ENCODE data around the gene RFLNA. TPM values are rescaled to one million over a fixed set of nuclear protein-coding genes. Genes with fewer than 3 reads are reported as not detected.

The RFLNA gene
- total and polyA plus RNA-seq, 4 donors = 12.7 to 35.5 (median 18.4) TPM

- Histone ChIP-seq H3K9me3 (ENCODE audit: control insufficient read depth, insufficient read depth, low read length) (no peaks in the 10 kb centered on the region), H3K4me3 (ENCODE audit: low read depth, low read length) (no peak overlapping the region), H3K27me3 (ENCODE audit: control insufficient read depth, insufficient read depth, low read length) (no peaks in the 10 kb centered on the region), H3K4me1 (ENCODE audit: control insufficient read depth, insufficient read depth, low read length) (peaks cover 19% of the 10 kb centered on the region), H3K27ac (ENCODE audit: low read depth, low read length) (no peak overlapping the region), H3K36me3 (ENCODE audit: control insufficient read depth, insufficient read depth, low read length) (peaks cover 99% of the 10 kb centered on the region)
- DNase-seq (ENCODE audit: low read depth in 4 of 6, low spot score in 6 of 6) = no peak
- 95% methylated on average over 32 of the region's 32 CpGs for WGBS (ENCODE audit: insufficient coverage)
Observed at GRCh38 chr12:124348659-124349380, 53.9 kb downstream of the RFLNA start.

DNA sequence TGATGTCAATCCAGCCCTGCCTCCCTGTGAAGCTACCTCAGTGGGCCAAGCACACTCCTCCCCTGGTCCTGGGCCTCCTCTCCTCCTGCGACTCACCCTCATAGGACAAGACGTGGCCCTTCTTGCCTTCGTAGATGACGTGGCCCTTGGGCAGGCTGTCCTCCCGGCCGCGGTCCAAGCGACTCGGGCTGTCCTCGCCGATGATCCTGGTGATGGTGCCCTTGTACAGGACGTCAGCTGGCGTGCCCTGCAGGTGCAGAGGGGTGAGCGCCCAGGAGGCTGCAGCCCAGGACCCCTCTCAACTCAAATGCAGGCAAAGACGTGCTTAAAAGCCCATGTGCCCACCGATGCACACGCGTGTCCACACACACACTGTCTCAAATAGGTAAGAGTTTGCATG, 55.6 kb downstream of the RFLNA start:
- Histone ChIP-seq H3K27me3 (ENCODE audit: control insufficient read depth, insufficient read depth, low read length) (no peaks in the 10 kb centered on the region), H3K36me3 (ENCODE audit: control insufficient read depth, insufficient read depth, low read length) (peaks cover 99% of the 10 kb centered on the region), H3K9me3 (ENCODE audit: control insufficient read depth, insufficient read depth, low read length) (no peaks in the 10 kb centered on the region), H3K4me3 (ENCODE audit: low read depth, low read length) (no peak overlapping the region), H3K4me1 (ENCODE audit: control insufficient read depth, insufficient read depth, low read length) (peaks cover 19% of the 10 kb centered on the region), H3K27ac (ENCODE audit: low read depth, low read length) (no peak overlapping the region)
- no peak for DNase-seq (ENCODE audit: low read depth in 4 of 6, low spot score in 6 of 6)
- 98% methylated on average over 17 of the region's 18 CpGs for WGBS (ENCODE audit: insufficient coverage)

DNA sequence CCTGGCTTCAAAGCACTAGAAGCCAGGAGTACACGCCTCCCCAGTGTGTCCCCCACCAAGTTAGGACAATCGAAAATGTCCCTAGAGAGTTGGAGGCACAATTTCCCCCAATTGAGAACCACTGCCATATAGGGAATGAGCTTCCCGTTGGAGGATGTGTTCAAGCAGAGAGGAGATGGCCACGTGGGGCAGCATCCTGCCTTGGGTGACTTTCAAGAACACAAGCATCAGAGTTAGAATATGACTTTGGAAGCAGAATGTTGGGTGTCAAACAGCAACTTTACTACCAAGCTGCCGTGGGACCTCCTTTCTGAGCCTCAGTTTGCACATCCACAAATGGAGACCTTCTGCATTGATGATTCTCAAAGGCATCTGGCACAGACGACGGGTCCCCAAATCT, 56.5 kb downstream of the RFLNA start:
- Histone ChIP-seq H3K4me1 (ENCODE audit: control insufficient read depth, insufficient read depth, low read length) (peaks cover 19% of the 10 kb centered on the region), H3K27ac (ENCODE audit: low read depth, low read length) (no peak overlapping the region), H3K4me3 (ENCODE audit: low read depth, low read length) (no peak overlapping the region), H3K27me3 (ENCODE audit: control insufficient read depth, insufficient read depth, low read length) (no peaks in the 10 kb centered on the region), H3K9me3 (ENCODE audit: control insufficient read depth, insufficient read depth, low read length) (no peaks in the 10 kb centered on the region), H3K36me3 (ENCODE audit: control insufficient read depth, insufficient read depth, low read length) (peaks cover 99% of the 10 kb centered on the region)
- 93% methylated on average over 4 of the region's 7 CpGs for WGBS (ENCODE audit: insufficient coverage)
- no peak for DNase-seq (ENCODE audit: low read depth in 4 of 6, low spot score in 6 of 6)

- no peaks in the 10 kb centered on the region for H3K9me3 ChIP-seq (ENCODE audit: control insufficient read depth, insufficient read depth, low read length)
- H3K36me3 ChIP-seq (ENCODE audit: control insufficient read depth, insufficient read depth, low read length) = peaks cover 99% of the 10 kb centered on the region
- H3K4me3 ChIP-seq (ENCODE audit: low read depth, low read length) = no peak overlapping the region
- no peak overlapping the region for H3K27ac ChIP-seq (ENCODE audit: low read depth, low read length)
- DNase-seq (ENCODE audit: low read depth in 4 of 6, low spot score in 6 of 6) = no peak
- H3K27me3 ChIP-seq (ENCODE audit: control insufficient read depth, insufficient read depth, low read length) = no peaks in the 10 kb centered on the region
- H3K4me1 ChIP-seq (ENCODE audit: control insufficient read depth, insufficient read depth, low read length) = peaks cover 19% of the 10 kb centered on the region
Observed at GRCh38 chr12:124352257-124352656, 57.4 kb downstream of the RFLNA start.

GRCh38 chr12:124352839-124353238, 57.9 kb downstream of the RFLNA start:
- Histone ChIP-seq H3K36me3 (ENCODE audit: control insufficient read depth, insufficient read depth, low read length) (peaks cover 99% of the 10 kb centered on the region), H3K27ac (ENCODE audit: low read depth, low read length) (no peak overlapping the region), H3K4me3 (ENCODE audit: low read depth, low read length) (no peak overlapping the region), H3K4me1 (ENCODE audit: control insufficient read depth, insufficient read depth, low read length) (peaks cover 18% of the 10 kb centered on the region), H3K9me3 (ENCODE audit: control insufficient read depth, insufficient read depth, low read length) (no peaks in the 10 kb centered on the region), H3K27me3 (ENCODE audit: control insufficient read depth, insufficient read depth, low read length) (no peaks in the 10 kb centered on the region)
- no peak for DNase-seq (ENCODE audit: low read depth in 4 of 6, low spot score in 6 of 6)
- 55% methylated on average over 7 of the region's 9 CpGs for WGBS (ENCODE audit: insufficient coverage)

DNA sequence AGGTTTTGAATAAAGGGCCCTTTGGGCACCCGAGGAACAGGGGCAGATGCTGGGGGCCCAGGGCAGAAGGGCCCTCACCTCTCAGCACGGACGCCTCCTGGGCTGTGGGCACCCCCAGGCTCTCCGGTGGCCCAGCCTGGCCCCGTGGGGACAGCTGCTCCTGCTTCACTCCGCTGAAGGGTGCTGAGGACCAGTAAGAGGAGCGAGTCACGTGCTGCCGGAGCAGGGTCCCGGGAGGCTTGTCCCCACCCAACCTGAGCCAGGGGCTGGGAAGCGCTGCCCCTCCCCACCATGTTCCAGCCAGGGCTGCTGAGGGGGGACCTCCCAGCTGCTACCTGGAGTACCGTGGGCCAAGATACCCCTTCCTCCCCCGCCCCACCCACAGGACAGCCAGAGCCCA, 59.5 kb downstream of the RFLNA start:
- whole genome bisulfite sequencing (ENCODE audit: insufficient coverage) = 90% methylated on average over 9 of the region's 13 CpGs
- Histone ChIP-seq H3K27me3 (ENCODE audit: control insufficient read depth, insufficient read depth, low read length) (no peaks in the 10 kb centered on the region), H3K4me3 (ENCODE audit: low read depth, low read length) (no peak overlapping the region), H3K36me3 (ENCODE audit: control insufficient read depth, insufficient read depth, low read length) (peaks cover 99% of the 10 kb centered on the region), H3K27ac (ENCODE audit: low read depth, low read length) (no peak overlapping the region), H3K4me1 (ENCODE audit: control insufficient read depth, insufficient read depth, low read length) (peaks cover 20% of the 10 kb centered on the region), H3K9me3 (ENCODE audit: control insufficient read depth, insufficient read depth, low read length) (no peaks in the 10 kb centered on the region)
- no peak for DNase-seq (ENCODE audit: low read depth in 4 of 6, low spot score in 6 of 6)

DNA sequence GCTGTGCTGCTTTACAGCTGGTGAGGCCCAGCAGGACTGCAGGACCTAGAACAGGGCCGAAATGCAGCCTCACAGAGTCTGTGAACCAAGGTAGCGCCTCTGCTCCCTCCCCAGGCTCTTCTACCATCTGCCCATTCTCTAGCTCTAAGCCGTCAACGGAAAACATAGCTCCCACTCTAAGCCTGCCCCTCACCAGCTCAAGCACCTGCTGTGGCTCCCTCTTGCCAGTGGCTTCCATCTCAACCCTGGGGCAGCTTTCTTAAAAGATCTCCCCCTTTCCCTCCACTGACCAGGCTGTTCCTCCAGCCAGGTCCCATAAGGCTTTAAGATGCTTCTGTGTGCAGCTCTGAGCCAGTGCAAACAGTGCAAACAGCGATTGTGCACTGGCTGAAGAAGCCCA, 61.3 kb downstream of the RFLNA start:
- Histone ChIP-seq H3K4me1 (ENCODE audit: control insufficient read depth, insufficient read depth, low read length) (peaks cover 28% of the 10 kb centered on the region), H3K9me3 (ENCODE audit: control insufficient read depth, insufficient read depth, low read length) (no peaks in the 10 kb centered on the region), H3K4me3 (ENCODE audit: low read depth, low read length) (no peak overlapping the region), H3K27me3 (ENCODE audit: control insufficient read depth, insufficient read depth, low read length) (no peaks in the 10 kb centered on the region), H3K36me3 (ENCODE audit: control insufficient read depth, insufficient read depth, low read length) (peaks cover 99% of the 10 kb centered on the region), H3K27ac (ENCODE audit: low read depth, low read length) (no peak overlapping the region)
- DNase-seq (ENCODE audit: low read depth in 4 of 6, low spot score in 6 of 6) = no peak
- 96% methylated on average over 5 of the region's 5 CpGs for WGBS (ENCODE audit: insufficient coverage)

DNA sequence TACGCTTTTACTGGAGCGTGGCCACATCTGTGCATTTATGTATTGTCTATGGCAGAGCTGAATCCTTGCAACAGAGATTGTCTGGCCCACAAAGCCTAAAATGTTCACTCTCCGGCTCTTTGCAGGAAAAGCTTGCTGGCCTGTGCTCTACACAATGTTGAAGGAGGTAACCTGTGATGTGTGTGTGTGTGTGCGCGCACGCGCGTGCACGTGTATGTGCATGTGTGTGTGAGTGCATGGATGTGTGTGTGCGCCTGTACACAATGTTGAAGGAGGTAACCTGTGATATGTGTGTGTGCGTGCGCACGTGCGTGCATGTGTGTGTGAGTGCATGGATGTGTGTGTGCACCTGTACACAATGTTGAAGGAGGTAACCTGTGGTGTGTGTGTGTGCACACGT, 62.7 kb downstream of the RFLNA start:
- H3K27ac ChIP-seq (ENCODE audit: low read depth, low read length) = no peak overlapping the region
- H3K4me3 ChIP-seq (ENCODE audit: low read depth, low read length) = no peak overlapping the region
- H3K9me3 ChIP-seq (ENCODE audit: control insufficient read depth, insufficient read depth, low read length) = no peaks in the 10 kb centered on the region
- H3K27me3 ChIP-seq (ENCODE audit: control insufficient read depth, insufficient read depth, low read length) = no peaks in the 10 kb centered on the region
- DNase-seq (ENCODE audit: low read depth in 4 of 6, low spot score in 6 of 6) = no peak
- peaks cover 28% of the 10 kb centered on the region for H3K4me1 ChIP-seq (ENCODE audit: control insufficient read depth, insufficient read depth, low read length)
- WGBS (ENCODE audit: insufficient coverage) = 93% methylated on average over 15 of the region's 15 CpGs
- peaks cover 100% of the 10 kb centered on the region for H3K36me3 ChIP-seq (ENCODE audit: control insufficient read depth, insufficient read depth, low read length)

- H3K4me1 ChIP-seq (ENCODE audit: control insufficient read depth, insufficient read depth, low read length) = peaks cover 23% of the 10 kb centered on the region
Observed at GRCh38 chr12:124358572-124358971, 63.7 kb downstream of the RFLNA start.

More at GRCh38 chr12:124358572-124358971, 63.7 kb downstream of the RFLNA start:
- 97% methylated on average over 11 of the region's 11 CpGs for WGBS (ENCODE audit: insufficient coverage)
- Histone ChIP-seq H3K4me3 (ENCODE audit: low read depth, low read length) (no peak overlapping the region), H3K9me3 (ENCODE audit: control insufficient read depth, insufficient read depth, low read length) (no peaks in the 10 kb centered on the region), H3K27me3 (ENCODE audit: control insufficient read depth, insufficient read depth, low read length) (no peaks in the 10 kb centered on the region), H3K27ac (ENCODE audit: low read depth, low read length) (no peak overlapping the region), H3K36me3 (ENCODE audit: control insufficient read depth, insufficient read depth, low read length) (peaks cover 100% of the 10 kb centered on the region)
- no peak for DNase-seq (ENCODE audit: low read depth in 4 of 6, low spot score in 6 of 6)
